ENCODE measurements around the gene TMEM184B. TPM values are rescaled to one million over a fixed set of nuclear protein-coding genes. Genes with fewer than 3 reads are reported as not detected.

Gene TMEM184B
- polyA plus RNA-seq, 2 of the 4 experiments (the other 2 are of a cell fraction) = 22.2 to 36.8 TPM

GRCh38 chr22:38177044-38177443, 95.8 kb downstream of the TMEM184B start:
- H3K4me2 ChIP-seq = peak overlapping the region; percentile 89; the same call in 2 of the 3 replicates
- WGBS (ENCODE audit: missing lambda C conversion rate) = 88% methylated on average over 4 of the region's 4 CpGs
- TF ChIP-seq GATA3 (IDR thresholded peaks at IDR 0.05; ENCODE audit: borderline replicate concordance) (no peak), HOXA7 (CRISPR knock-in tag; IDR thresholded peaks at IDR 0.05) (no peak), TP53 (CRISPR knock-in tag; IDR thresholded peaks at IDR 0.05) (no peak)
- TF ChIP-seq, protein P1, sequence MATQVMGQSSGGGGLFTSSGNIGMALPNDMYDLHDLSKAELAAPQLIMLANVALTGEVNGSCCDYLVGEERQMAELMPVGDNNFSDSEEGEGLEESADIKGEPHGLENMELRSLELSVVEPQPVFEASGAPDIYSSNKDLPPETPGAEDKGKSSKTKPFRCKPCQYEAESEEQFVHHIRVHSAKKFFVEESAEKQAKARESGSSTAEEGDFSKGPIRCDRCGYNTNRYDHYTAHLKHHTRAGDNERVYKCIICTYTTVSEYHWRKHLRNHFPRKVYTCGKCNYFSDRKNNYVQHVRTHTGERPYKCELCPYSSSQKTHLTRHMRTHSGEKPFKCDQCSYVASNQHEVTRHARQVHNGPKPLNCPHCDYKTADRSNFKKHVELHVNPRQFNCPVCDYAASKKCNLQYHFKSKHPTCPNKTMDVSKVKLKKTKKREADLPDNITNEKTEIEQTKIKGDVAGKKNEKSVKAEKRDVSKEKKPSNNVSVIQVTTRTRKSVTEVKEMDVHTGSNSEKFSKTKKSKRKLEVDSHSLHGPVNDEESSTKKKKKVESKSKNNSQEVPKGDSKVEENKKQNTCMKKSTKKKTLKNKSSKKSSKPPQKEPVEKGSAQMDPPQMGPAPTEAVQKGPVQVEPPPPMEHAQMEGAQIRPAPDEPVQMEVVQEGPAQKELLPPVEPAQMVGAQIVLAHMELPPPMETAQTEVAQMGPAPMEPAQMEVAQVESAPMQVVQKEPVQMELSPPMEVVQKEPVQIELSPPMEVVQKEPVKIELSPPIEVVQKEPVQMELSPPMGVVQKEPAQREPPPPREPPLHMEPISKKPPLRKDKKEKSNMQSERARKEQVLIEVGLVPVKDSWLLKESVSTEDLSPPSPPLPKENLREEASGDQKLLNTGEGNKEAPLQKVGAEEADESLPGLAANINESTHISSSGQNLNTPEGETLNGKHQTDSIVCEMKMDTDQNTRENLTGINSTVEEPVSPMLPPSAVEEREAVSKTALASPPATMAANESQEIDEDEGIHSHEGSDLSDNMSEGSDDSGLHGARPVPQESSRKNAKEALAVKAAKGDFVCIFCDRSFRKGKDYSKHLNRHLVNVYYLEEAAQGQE (IDR thresholded peaks at IDR 0.05) = no peak
- H3K4me3 ChIP-seq = no peak overlapping the region
- FAIRE-seq (no peak), DNase-seq (ENCODE audit: low read depth in 1 of 2, low spot score in 1 of 2) (no peak), ATAC-seq (no peak)
- H3K9me3 ChIP-seq = no peaks in the 10 kb centered on the region
- peaks cover 54% of the 10 kb centered on the region for H3K4me1 ChIP-seq
- peak overlapping the region; percentile 92 to 94; a peak in 2 of 6 replicates for H3K27ac ChIP-seq
- ChIA-PET POLR2A (no interaction called here), CTCF (interaction anchor here (1.1 to 3.6 kb wide), 2 partner anchors 11 to 63 kb away, joined by 3 to 19 read pairs; no protein-coding TSS in a partner anchor)

DNA sequence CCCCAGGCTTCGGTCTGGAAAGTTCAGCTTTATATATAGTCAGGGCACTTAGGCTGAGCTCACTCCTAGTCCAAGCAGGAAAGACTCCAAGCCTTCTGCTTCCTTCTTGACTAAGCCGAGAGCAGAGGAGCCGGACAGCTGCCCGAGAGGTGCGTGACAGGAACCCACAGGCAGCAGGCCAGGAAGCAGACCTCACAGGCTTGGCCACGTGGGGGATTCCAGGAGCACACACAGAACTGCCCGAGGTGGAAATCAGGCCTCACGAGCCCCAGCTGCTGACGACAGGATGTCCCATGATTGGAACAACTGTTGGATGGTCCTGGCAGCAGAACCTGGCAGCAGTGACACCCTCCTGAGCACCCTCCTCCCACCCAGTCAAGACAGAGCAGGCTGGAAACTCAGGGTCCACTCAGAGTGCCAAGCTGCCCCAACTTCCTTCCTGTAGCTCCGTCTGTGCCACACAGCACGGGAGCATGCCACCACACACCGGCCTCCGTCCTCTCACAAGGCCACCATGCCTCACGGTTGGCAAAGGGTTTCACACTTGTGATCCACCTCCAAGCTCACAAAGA, 96.6 kb downstream of the TMEM184B start:
- TF ChIP-seq FOSB (CRISPR knock-in tag; IDR thresholded peaks at IDR 0.05) (no peak), RARB (CRISPR knock-in tag; IDR thresholded peaks at IDR 0.05) (no peak)
- H3K9me3 ChIP-seq = no peaks in the 10 kb centered on the region
- WGBS (ENCODE audit: missing lambda C conversion rate) = 90% methylated on average over 9 of the region's 14 CpGs
- DNase-seq (ENCODE audit: low read depth in 1 of 2, low spot score in 1 of 2) (no peak), ATAC-seq (no peak), FAIRE-seq (no peak)
- H3K4me1 ChIP-seq = peaks cover 56% of the 10 kb centered on the region
- H3K4me3 ChIP-seq = no peak overlapping the region
- ChIA-PET CTCF (interaction anchor here (0.5 to 1.4 kb wide), 3 partner anchors 25 to 65 kb away, joined by 3 read pairs; no protein-coding TSS in a partner anchor), POLR2A (no interaction called here)
- H3K4me2 ChIP-seq = no peak overlapping the region
- peak overlapping the region; percentile 11 to 27; a peak in 2 of 6 replicates for H3K27ac ChIP-seq

DNA sequence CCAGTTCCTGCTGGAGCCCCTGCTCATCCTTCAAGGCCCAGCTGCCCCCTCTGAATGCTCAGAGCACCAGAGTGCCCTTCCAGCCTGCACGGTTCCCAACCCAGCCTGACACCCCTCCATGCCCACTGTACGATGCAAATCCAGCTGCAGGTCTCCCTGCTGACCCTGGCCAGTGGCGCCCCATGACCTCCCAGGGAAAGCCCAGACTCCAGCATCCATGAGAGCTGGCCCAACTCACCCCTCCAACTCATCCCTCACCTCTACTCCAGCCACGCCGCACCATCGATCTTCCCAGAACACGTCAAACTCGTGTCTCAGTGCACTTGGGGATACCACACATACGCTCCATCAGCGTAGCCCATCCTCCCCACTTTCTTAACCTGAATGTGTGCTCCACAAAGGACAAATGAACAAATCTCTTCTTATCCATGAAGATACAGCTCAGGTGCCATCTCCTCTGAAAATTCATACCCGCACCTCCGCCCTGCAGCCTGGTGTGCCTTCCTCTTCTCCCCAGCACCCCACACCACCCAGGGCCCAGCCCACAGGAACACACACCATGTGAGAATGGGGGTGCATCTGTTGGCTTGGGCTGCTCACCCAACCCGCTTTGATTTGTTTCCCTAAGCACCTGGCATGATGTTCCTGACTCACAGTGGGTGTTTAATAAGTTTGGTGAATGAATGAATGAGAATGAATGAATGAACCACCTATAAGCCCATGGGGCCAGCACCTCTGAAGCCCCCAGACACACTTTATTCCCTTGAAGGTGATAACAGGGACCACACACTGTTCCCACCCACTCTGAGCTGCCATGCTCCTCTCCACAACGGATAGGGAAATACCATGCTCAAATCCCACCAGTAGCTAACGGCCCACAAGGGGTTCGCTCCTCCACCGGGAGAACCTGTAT, 97.3 kb downstream of the TMEM184B start:
- POLR2A ChIA-PET = no interaction called here
- no peak for ATAC-seq
- Histone ChIP-seq H3K9me3 (no peaks in the 10 kb centered on the region), H3K4me1 (peaks cover 50% of the 10 kb centered on the region), H3K4me2 (no peak overlapping the region), H3K4me3 (no peak overlapping the region), H3K27ac (peak overlapping the region in 1 of 2 experiments; percentile 11; a peak in 2 of 6 replicates)
- TF ChIP-seq HMGXB4 (CRISPR knock-in tag; IDR thresholded peaks at IDR 0.05; ENCODE audit: borderline replicate concordance) = no peak
- FAIRE-seq = no peak
- 92% methylated on average over 17 of the region's 17 CpGs for WGBS (ENCODE audit: missing lambda C conversion rate)
- DNase-seq (ENCODE audit: low read depth in 1 of 2, low spot score in 1 of 2) = no peak
- CTCF ChIA-PET = interaction anchor here (0.5 to 1.4 kb wide), 5 partner anchors 25 to 672 kb away, joined by 3 to 5 read pairs (median 3); no protein-coding TSS in a partner anchor

DNA sequence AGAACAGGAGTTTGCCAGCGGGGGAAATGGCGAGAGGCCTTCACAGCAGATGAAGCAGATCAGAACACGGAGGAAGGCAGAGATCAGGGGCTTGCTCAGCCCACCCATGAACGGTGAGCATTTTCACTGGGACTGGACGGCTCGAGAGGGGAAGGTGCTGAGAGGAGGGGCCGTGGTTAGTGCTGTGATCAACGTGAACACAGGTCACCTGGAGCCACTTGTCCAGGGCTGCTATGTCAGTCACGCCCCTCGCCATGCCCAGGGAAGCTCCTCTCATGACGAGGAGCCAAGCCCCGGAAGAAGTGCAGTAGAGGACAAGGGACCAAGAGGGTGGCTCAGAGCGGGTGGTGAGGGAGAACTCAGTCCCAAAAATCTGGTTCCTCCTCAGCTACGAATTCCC, 98.2 kb downstream of the TMEM184B start:
- 76% methylated on average over 9 of the region's 14 CpGs for WGBS (ENCODE audit: missing lambda C conversion rate)
- Histone ChIP-seq H3K9me3 (no peaks in the 10 kb centered on the region), H3K4me3 (no peak overlapping the region), H3K4me1 (peaks cover 41% of the 10 kb centered on the region), H3K4me2 (no peak overlapping the region), H3K27ac (no peak overlapping the region; a peak in 1 of 6 replicates)
- CTCF ChIA-PET = interaction anchor here (0.7 kb wide), 1 partner anchor 11 kb away, joined by 3 read pairs; no protein-coding TSS in a partner anchor
- FAIRE-seq = no peak
- ATAC-seq = no peak
- POLR2A ChIA-PET = no interaction called here
- DNase-seq (ENCODE audit: low read depth in 1 of 2, low spot score in 1 of 2) = no peak
- no peak for TF ChIP-seq TFCP2L1 (CRISPR knock-in tag; IDR thresholded peaks at IDR 0.05)
- no peak for TF ChIP-seq ESRRA (IDR thresholded peaks at IDR 0.05; ENCODE audit: borderline replicate concordance, low read length)
- no peak for TF ChIP-seq BHLHE40 (IDR thresholded peaks at IDR 0.05; ENCODE audit: low read depth, low read length)
- no peak for TF ChIP-seq PHF8 (IDR thresholded peaks at IDR 0.05; ENCODE audit: borderline replicate concordance, low read depth)
- no peak for TF ChIP-seq ZC3H11A (IDR thresholded peaks at IDR 0.05)
- no peak for TF ChIP-seq HOXB13 (CRISPR knock-in tag; IDR thresholded peaks at IDR 0.05; ENCODE audit: low read depth)
- TF ChIP-seq HMGXB4 (CRISPR knock-in tag; IDR thresholded peaks at IDR 0.05; ENCODE audit: borderline replicate concordance) = no peak
- no peak for TF ChIP-seq RARB (CRISPR knock-in tag; IDR thresholded peaks at IDR 0.05)
- TF ChIP-seq, protein P2, sequence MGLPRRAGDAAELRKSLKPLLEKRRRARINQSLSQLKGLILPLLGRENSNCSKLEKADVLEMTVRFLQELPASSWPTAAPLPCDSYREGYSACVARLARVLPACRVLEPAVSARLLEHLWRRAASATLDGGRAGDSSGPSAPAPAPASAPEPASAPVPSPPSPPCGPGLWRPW (IDR thresholded peaks at IDR 0.05) = no peak
- TF ChIP-seq JUNB (IDR thresholded peaks at IDR 0.05) = no peak
- TF ChIP-seq EHMT2 (IDR thresholded peaks at IDR 0.05; ENCODE audit: low read depth) = no peak
- TF ChIP-seq MAFK (IDR thresholded peaks at IDR 0.05; ENCODE audit: partially characterized antibody) = no peak
- TF ChIP-seq ELK1 (IDR thresholded peaks at IDR 0.05; ENCODE audit: low read depth, low read length) = no peak
